HepG2 (cell line): ENCODE data around the gene NDUFS6.

Experiments
- ATF2 ChIP-seq: sonication (generic); formaldehyde crosslinking; IDR thresholded peaks from 2 replicates; pipeline ENCODE4 v1.4.0; 2020; ENCODE audit warnings: missing genetic modification reagents
- ZNF558 ChIP-seq: sonication (generic); formaldehyde crosslinking; IDR thresholded peaks from 2 replicates; pipeline ENCODE4 v1.9.0; 2022; ENCODE audit warnings: mild to moderate bottlenecking, missing genetic modification reagents, borderline replicate concordance

GRCh38 chr5:1767524-1768282 lies 33.5 kb upstream of the NDUFS6 start:
- TF ChIP-seq ATF2 (CRISPR knock-in tag), result no peak
- TF ChIP-seq ZNF558 (CRISPR knock-in tag), result no peak
